NCI-H748 (cell line): ENCODE data around the gene ARFGEF2.

Experiments used
- DNase-seq: peaks from one replicate; lab custom pipeline; 2025; ENCODE audit not compliant: unreplicated experiment; lab: John Stamatoyannopoulos, UW

ARFGEF2 gene

GRCh38 chr20:48898896-48899530 is 22.5 kb upstream of the ARFGEF2 start:
- no peak for DNase-seq

GRCh38 chr20:48899881-48900280 is 21.6 kb upstream of the ARFGEF2 start:
- no peak for DNase-seq

- no peak for DNase-seq
Measured at GRCh38 chr20:48901326-48901725, 20.2 kb upstream of the ARFGEF2 start.

GRCh38 chr20:48903705-48904104 is 17.8 kb upstream of the ARFGEF2 start:
- no peak for DNase-seq

GRCh38 chr20:48904566-48905296 is 16.8 kb upstream of the ARFGEF2 start:
- peak; percentile 41 for DNase-seq

- DNase-seq, result no peak
Measured at GRCh38 chr20:48905297-48905647, 16.2 kb upstream of the ARFGEF2 start.

- no peak for DNase-seq
Measured at GRCh38 chr20:48906221-48906877, 15.2 kb upstream of the ARFGEF2 start.

- DNase-seq, result no peak
Measured at GRCh38 chr20:48908656-48909319, 12.7 kb upstream of the ARFGEF2 start.

GRCh38 chr20:48909910-48910309 is 11.6 kb upstream of the ARFGEF2 start:
- no peak for DNase-seq

GRCh38 chr20:48910347-48910781 is 11.1 kb upstream of the ARFGEF2 start:
- DNase-seq, result peak; percentile 17

- DNase-seq, result no peak
Measured at GRCh38 chr20:48912065-48912464, 9.4 kb upstream of the ARFGEF2 start.

- no peak for DNase-seq
Measured at GRCh38 chr20:48916699-48917098, 4.8 kb upstream of the ARFGEF2 start.

GRCh38 chr20:48919336-48919881 is 2.1 kb upstream of the ARFGEF2 start:
- DNase-seq, result no peak

GRCh38 chr20:48919882-48920526 is 1.5 kb upstream of the ARFGEF2 start:
- DNase-seq, result no peak

- DNase-seq, result no peak
Measured at GRCh38 chr20:48920527-48921167, 864 bp upstream of the ARFGEF2 start.

- peak; percentile 66 for DNase-seq
Measured at GRCh38 chr20:48921883-48922820, 641 bp downstream of the ARFGEF2 start.

GRCh38 chr20:48923149-48923718 is 1.7 kb downstream of the ARFGEF2 start:
- DNase-seq, result no peak

GRCh38 chr20:48924756-48925109 is 3.2 kb downstream of the ARFGEF2 start:
- DNase-seq, result no peak

GRCh38 chr20:48926267-48926666 is 4.8 kb downstream of the ARFGEF2 start:
- DNase-seq, result no peak
